Measurements from ENCODE around the gene ADGRG1. TPM values are rescaled to one million over a fixed set of nuclear protein-coding genes. Genes with fewer than 3 reads are reported as not detected.

Gene ADGRG1
- total and polyA plus RNA-seq, 12 donors, result 1.8 to 69.9 (median 41.4) TPM

- WGBS, 4 donors, result 77 to 86% (median 83%) methylated on average over 4 of the region's 4 CpGs
- peak in 4 of 7 donors; percentile 4 to 18 (median 12) for DNase-seq
- no peak for TF ChIP-seq CTCF (IDR thresholded peaks at IDR 0.05)
- no peak for TF ChIP-seq POLR2A (IDR thresholded peaks at IDR 0.05)
- Histone ChIP-seq H3K9me3 (replicated peaks in 1 of 3) (no peaks in the 10 kb centered on the region), H3K36me3 (replicated peaks in 1 of 2) (no peaks in the 10 kb centered on the region), H3K4me3 (no peak overlapping the region), H3K27ac (peak overlapping the region in 2 of 5 donors; percentile 42 to 64), H3K27me3 (no peaks in the 10 kb centered on the region), H3K4me1 (replicated peaks in 1 of 2) (peaks cover 3 to 24% of the 10 kb centered on the region in 2 donors)
- intact Hi-C loops (cut with DNase I), result no loop called here
These were observed 16.7 kb upstream of the ADGRG1 start for GRCh38 chr16:57611706-57612105.

DNA sequence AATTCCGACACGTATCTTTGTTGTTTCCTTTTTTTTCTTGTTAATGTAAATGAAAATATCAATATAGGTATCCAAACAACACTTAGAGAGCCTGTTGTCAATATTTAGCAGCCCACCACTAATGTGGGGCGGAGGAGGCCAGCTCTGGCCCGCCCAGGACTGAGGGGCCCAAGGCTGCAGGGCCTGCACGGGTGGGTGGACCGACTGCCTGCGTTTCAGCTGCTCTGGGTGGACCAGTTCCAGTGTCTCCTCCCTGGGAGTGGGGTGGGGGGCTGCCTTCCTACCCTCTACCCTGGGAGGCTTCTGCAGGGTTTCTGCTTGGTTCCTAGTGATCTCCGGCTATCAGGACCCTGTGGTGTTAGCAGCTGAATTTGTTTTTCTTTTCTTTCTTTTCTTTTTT, 15.9 kb upstream of the ADGRG1 start:
- Histone ChIP-seq H3K27ac (no peak overlapping the region), H3K9me3 (replicated peaks in 1 of 3) (no peaks in the 10 kb centered on the region), H3K36me3 (replicated peaks in 1 of 2) (no peaks in the 10 kb centered on the region), H3K4me3 (no peak overlapping the region), H3K27me3 (no peaks in the 10 kb centered on the region), H3K4me1 (replicated peaks in 1 of 2) (peaks cover 3 to 24% of the 10 kb centered on the region in 2 donors)
- intact Hi-C loops (cut with DNase I), result no loop called here
- peak in 2 of 7 donors; percentile 3 to 17 for DNase-seq
- no peak for TF ChIP-seq POLR2A (IDR thresholded peaks at IDR 0.05)
- no peak for TF ChIP-seq CTCF (IDR thresholded peaks at IDR 0.05)
- 83 to 99% (median 89%) methylated on average over 8 of the region's 8 CpGs for WGBS, 4 donors

DNA sequence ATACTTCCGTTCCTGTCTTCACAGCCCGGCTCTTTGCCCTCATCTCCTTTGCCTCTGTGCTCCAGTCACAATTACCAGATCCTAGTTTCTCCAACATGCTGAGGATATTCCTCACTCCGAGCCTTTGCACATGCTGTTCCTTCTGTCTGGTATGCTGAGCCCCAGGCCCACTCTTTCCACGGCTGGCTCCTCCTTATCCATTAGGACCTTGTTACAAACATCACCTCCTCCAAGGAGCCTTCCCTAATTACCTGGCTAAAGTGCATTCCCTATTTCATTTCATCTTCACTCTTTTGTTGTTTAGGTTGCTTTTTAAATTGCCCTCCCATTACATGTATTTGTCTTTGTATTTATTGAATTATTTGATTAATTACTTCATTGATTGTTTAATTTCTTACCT, 14.9 kb upstream of the ADGRG1 start:
- DNase-seq, result peak in 2 of 7 donors; percentile 0 to 12
- 68 to 78% (median 70%) methylated on average over 4 of the region's 4 CpGs for WGBS, 4 donors

DNA sequence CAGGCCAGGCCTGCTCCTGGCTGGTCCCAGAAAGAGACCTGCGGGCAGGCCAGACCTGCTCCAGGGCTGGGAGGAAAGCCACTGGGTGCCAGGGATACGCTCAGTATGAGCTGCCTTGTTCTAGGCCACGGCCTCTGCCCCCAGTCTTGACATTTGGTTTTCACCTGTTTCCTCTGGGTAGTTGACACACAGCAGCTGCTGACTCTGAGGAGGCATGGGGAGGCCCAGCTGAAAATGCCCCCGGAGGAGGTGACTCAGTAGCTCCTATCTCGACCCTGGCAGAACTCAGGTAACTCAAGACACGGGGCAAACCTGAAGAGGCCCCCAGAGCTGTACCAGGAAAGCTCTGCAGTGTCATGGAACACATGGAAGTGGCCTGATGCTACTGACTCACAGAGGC, 13.9 kb upstream of the ADGRG1 start:
- peaks cover 1 to 21% of the 10 kb centered on the region in 2 donors for H3K4me1 ChIP-seq (replicated peaks in 1 of 2)
- intact Hi-C loops (cut with DNase I), result no loop called here
- WGBS, 4 donors, result 80 to 95% (median 86%) methylated on average over 3 to 6 of the region's 6 CpGs
- no peak overlapping the region for H3K27ac ChIP-seq
- DNase-seq, result peak in 4 of 7 donors; percentile 1 to 17 (median 6)
- no peaks in the 10 kb centered on the region for H3K27me3 ChIP-seq
- H3K9me3 ChIP-seq (replicated peaks in 1 of 3), result no peaks in the 10 kb centered on the region
- H3K36me3 ChIP-seq (replicated peaks in 1 of 2), result no peaks in the 10 kb centered on the region
- TF ChIP-seq CTCF (IDR thresholded peaks at IDR 0.05), result no peak
- TF ChIP-seq POLR2A (IDR thresholded peaks at IDR 0.05), result no peak
- H3K4me3 ChIP-seq, result no peak overlapping the region

More for the DNA sequence above, 14.9 kb upstream of the ADGRG1 start:
- intact Hi-C loops (cut with DNase I), result no loop called here
- no peaks in the 10 kb centered on the region for H3K9me3 ChIP-seq (replicated peaks in 1 of 3)
- H3K4me1 ChIP-seq (replicated peaks in 1 of 2), result peaks cover 3 to 24% of the 10 kb centered on the region in 2 donors
- H3K4me3 ChIP-seq, result no peak overlapping the region
- TF ChIP-seq CTCF (IDR thresholded peaks at IDR 0.05) (no peak), POLR2A (IDR thresholded peaks at IDR 0.05) (no peak)
- H3K27me3 ChIP-seq, result no peaks in the 10 kb centered on the region
- H3K27ac ChIP-seq, result no peak overlapping the region
- H3K36me3 ChIP-seq (replicated peaks in 1 of 2), result no peaks in the 10 kb centered on the region
